Neural crest cell (in vitro differentiated cells): ENCODE data around the gene TGM2. TPM values are rescaled to one million over a fixed set of nuclear protein-coding genes. Genes with fewer than 3 reads are reported as not detected.

Source experiments
- DNase-seq: peaks from one replicate; pipeline ENCODE4 v3.0.0; 2021; ENCODE audit warnings: low read depth, mixed read lengths, low spot score
- H3K27ac Mint-ChIP-seq: one replicate; pipeline ENCODE4 v1.8.0; 2021; ENCODE audit warnings: mild to moderate bottlenecking, mixed read lengths; ENCODE audit not compliant: unreplicated experiment
- H3K27me3 Mint-ChIP-seq: 2 replicates; pipeline ENCODE4 v1.8.0; 2021; ENCODE audit warnings: low read depth, mild to moderate bottlenecking, mixed read lengths
- H3K36me3 Mint-ChIP-seq: 2 replicates; pipeline ENCODE4 v1.8.0; 2021; ENCODE audit warnings: low read depth, mild to moderate bottlenecking, mixed read lengths
- H3K4me1 Mint-ChIP-seq: 2 replicates; pipeline ENCODE4 v1.8.0; 2021; ENCODE audit warnings: mixed read lengths
- H3K4me3 Mint-ChIP-seq: one replicate; pipeline ENCODE4 v1.8.0; 2021; ENCODE audit warnings: mild to moderate bottlenecking, mixed read lengths
- H3K9me3 Mint-ChIP-seq: 2 replicates; pipeline ENCODE4 v1.8.0; 2021; ENCODE audit warnings: mixed read lengths
- total RNA-seq: library from RNA; stranded (reverse); gene quantifications from 2 replicates; pipeline ENCODE4 v1.2.1, GENCODE V29; 2021
- TF ChIP-seq, protein P1 (sequence below): fragments of 200-600 bp; sonication (generic); conservative IDR thresholded peaks from 2 replicates; pipeline ENCODE4 v1.5.0; 2021; ENCODE audit warnings: antibody characterized with exemption, mild to moderate bottlenecking

The TGM2 gene
- total RNA-seq, 1 donor from 2014 or later, result 1.4 TPM

DNA sequence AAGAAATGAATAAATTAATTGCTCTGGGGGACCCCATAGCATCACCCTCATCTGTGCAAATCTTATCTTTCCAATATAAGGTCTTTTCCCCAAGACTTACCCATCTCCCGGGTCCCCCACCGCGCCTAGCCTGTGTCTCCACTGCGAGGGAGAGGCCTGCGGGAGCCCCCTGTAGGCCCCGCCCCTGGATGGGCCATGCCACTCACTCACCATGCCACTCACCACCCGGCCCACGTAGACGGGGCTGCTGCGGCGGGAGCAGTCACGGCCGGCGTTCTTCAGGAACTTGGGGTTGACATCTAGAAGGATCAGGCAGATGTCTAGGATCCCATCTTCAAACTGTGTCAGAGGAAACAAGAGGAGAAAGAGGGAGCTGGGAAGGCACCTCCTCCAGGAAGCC lies 17.3 kb downstream of the TGM2 start:
- Mint-ChIP-seq H3K9me3 (no peaks in the 10 kb centered on the region), H3K27me3 (no peaks in the 10 kb centered on the region), H3K27ac (no peak overlapping the region), H3K4me3 (no peak overlapping the region), H3K4me1 (peaks cover 37% of the 10 kb centered on the region), H3K36me3 (no peaks in the 10 kb centered on the region)
- TF ChIP-seq, protein P1, sequence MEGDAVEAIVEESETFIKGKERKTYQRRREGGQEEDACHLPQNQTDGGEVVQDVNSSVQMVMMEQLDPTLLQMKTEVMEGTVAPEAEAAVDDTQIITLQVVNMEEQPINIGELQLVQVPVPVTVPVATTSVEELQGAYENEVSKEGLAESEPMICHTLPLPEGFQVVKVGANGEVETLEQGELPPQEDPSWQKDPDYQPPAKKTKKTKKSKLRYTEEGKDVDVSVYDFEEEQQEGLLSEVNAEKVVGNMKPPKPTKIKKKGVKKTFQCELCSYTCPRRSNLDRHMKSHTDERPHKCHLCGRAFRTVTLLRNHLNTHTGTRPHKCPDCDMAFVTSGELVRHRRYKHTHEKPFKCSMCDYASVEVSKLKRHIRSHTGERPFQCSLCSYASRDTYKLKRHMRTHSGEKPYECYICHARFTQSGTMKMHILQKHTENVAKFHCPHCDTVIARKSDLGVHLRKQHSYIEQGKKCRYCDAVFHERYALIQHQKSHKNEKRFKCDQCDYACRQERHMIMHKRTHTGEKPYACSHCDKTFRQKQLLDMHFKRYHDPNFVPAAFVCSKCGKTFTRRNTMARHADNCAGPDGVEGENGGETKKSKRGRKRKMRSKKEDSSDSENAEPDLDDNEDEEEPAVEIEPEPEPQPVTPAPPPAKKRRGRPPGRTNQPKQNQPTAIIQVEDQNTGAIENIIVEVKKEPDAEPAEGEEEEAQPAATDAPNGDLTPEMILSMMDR, result no peak
- DNase-seq, result no peak

DNA sequence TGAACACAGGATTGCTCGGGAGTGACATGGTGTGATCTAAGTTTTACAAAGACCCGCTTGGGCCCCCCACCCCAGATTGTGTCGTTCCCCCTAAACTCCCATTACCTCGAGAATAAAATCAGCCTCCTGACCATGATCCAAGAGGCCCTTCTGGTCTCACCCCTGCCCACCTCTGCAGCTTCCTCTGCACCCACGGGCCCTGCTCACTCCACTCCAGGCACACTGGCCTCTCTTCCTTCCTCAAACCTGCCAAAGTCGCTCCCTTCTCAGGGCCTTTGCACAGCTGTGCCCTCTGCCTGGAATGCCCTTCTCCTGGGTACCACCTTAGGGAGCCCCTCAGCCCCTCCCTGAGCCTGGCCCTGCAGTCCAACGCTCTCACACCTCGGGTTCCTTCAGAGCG lies 17.9 kb downstream of the TGM2 start:
- Mint-ChIP-seq H3K4me3 (no peak overlapping the region), H3K4me1 (peaks cover 35% of the 10 kb centered on the region), H3K27me3 (no peaks in the 10 kb centered on the region), H3K27ac (no peak overlapping the region), H3K9me3 (no peaks in the 10 kb centered on the region), H3K36me3 (no peaks in the 10 kb centered on the region)
- TF ChIP-seq, protein P1, result no peak
- DNase-seq, result no peak

DNA sequence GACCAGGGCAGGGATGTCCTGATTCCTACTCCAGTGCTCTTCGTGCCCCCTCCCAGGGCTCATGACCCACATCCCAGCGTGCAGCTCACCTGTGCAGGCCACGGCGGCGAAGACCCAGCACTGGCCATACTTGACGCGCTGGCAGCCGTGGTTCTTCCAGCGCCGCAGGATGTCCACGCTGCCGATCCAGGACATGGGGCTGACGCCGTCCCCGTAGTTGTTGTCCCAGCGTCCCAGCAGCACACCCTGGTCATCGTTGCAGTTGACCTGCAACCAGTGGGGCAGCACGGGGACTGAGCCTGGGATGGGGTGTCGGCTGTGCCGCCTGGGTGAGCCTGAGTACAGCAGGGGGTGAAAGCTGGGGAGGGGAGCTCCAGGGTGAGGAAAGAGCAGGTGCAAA lies 18.4 kb downstream of the TGM2 start:
- DNase-seq, result no peak
- Mint-ChIP-seq H3K36me3 (no peaks in the 10 kb centered on the region), H3K9me3 (no peaks in the 10 kb centered on the region), H3K27ac (no peak overlapping the region), H3K4me3 (no peak overlapping the region), H3K27me3 (no peaks in the 10 kb centered on the region), H3K4me1 (peaks cover 35% of the 10 kb centered on the region)
- TF ChIP-seq, protein P1, result no peak

DNA sequence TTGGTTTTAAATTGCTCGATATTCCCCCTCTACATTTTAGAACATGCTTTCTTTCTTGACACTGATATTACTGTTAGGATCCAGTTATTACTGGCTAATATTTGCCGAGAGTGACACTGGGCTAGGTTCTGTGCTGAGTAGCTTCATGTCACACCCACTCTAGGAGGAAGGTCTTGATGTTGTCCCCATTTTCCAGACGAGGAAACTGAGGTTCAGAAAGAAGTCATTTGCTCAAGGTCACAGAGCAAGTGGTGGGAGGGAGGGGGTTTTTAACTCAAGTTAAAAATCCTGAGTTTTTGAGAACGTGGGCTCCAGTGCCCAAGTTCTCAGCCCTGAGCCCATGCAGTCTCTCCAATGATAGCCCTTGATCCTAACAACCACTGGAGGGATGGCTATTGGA lies 18.9 kb downstream of the TGM2 start:
- Mint-ChIP-seq H3K36me3 (no peaks in the 10 kb centered on the region), H3K9me3 (no peaks in the 10 kb centered on the region), H3K27me3 (no peaks in the 10 kb centered on the region), H3K4me3 (no peak overlapping the region), H3K27ac (no peak overlapping the region), H3K4me1 (peaks cover 36% of the 10 kb centered on the region)
- no peak for DNase-seq
- TF ChIP-seq, protein P1, result no peak

DNA sequence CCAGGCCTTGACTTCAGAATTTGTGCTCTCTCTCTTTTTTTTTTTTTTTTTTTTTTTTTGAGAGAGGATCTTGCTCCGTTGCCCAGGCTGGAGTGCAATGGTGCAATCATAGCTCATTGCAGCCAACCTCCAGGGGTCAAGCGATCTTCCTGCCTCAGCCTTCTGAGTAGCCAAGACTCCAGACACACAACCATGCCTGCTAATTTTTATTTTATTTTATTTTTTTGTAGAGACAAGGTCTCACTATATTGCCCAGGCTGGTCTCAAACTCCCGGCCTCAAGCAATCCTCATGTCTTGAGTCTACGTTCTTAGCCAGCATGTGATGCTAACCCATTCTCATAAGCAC lies 19.4 kb downstream of the TGM2 start:
- Mint-ChIP-seq H3K4me1 (peaks cover 40% of the 10 kb centered on the region), H3K36me3 (no peaks in the 10 kb centered on the region), H3K27me3 (no peaks in the 10 kb centered on the region), H3K27ac (no peak overlapping the region), H3K9me3 (no peaks in the 10 kb centered on the region), H3K4me3 (no peak overlapping the region)
- no peak for DNase-seq
- TF ChIP-seq, protein P1, result no peak
